Measurements from ENCODE around the gene HIBADH.

GRCh38 chr7:27523321-27523720 lies 139.4 kb downstream of the HIBADH start:
- no peak for TF ChIP-seq CTCF (IDR thresholded peaks at IDR 0.05)
- TF ChIP-seq POLR2A (IDR thresholded peaks at IDR 0.05), result no peak
- TF ChIP-seq POLR2AphosphoS5 (IDR thresholded peaks at IDR 0.05), result no peak
